ENCODE results near the gene KIAA1755. TPM values are rescaled to one million over a fixed set of nuclear protein-coding genes. Genes with fewer than 3 reads are reported as not detected.

The KIAA1755 gene
- total RNA-seq, 1 experiment from 2014 or later, result 0.44 TPM

DNA sequence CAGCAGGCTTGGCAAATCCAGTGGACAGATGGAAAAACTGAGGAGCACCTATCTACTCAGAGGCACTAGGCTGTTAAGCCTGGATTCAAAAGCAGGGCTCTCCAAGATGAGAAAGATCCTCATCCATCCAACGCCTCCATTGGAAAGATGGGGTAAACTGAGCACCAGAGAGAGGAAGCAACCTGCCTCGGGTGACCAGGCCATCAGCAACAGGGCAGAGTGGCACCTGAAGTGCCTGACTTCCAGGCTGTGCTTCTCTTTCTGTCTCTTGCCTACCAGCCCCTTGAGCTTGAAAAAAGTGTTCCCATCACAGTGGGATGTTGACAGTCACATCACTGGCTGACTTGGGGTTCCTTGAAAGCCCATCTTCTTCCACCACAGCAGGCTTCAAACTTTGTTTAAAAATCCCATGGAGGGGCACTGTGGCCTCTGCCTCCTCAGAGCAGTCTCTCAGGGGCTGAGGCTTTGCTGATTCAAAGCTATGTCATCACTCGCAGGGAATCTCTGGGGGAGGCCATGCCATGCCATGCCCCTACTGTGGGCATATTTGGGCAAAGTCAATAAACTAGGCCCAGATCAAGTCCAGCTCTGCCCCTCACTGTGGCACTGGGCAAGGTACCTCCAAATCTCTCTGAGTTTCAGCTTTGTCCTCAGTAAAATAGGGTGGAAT lies 50.7 kb downstream of the KIAA1755 start:
- H3K36me3 ChIP-seq (ENCODE audit: low read depth, low read length), result no peaks in the 10 kb centered on the region
- H3K27me3 ChIP-seq (ENCODE audit: low read length), result no peaks in the 10 kb centered on the region
- ChIA-PET CTCF (no interaction called here), POLR2A (ENCODE audit: unreplicated experiment) (no interaction called here)
- H3K9ac ChIP-seq (ENCODE audit: low read length), result no peak overlapping the region
- H3K27ac ChIP-seq (ENCODE audit: low read length), result no peak overlapping the region
- no peak overlapping the region for H2AFZ ChIP-seq (ENCODE audit: low read length)
- H3K4me1 ChIP-seq (ENCODE audit: insufficient read depth, low read length), result peaks cover 12% of the 10 kb centered on the region
- no peak for TF ChIP-seq EZH2 (IDR thresholded peaks at IDR 0.05; ENCODE audit: low read length, unreplicated experiment)
- TF ChIP-seq EZH2phosphoT487 (IDR thresholded peaks at IDR 0.05; ENCODE audit: borderline replicate concordance, low read length), result no peak
- peak; percentile 45; the same call in 1 of the 2 replicates for ATAC-seq
- no peaks in the 10 kb centered on the region for H3K79me2 ChIP-seq (ENCODE audit: low read length)
- H4K20me1 ChIP-seq (ENCODE audit: low read length), result no peaks in the 10 kb centered on the region
- intact Hi-C loops (cut with micrococcal nuclease), result no loop called here
- H3K4me3 ChIP-seq (ENCODE audit: low read length), result no peak overlapping the region
- no peaks in the 10 kb centered on the region for H3K9me3 ChIP-seq (ENCODE audit: low read length)
- H3K4me2 ChIP-seq (ENCODE audit: low read length), result no peak overlapping the region
- no peaks in the 10 kb centered on the region for H3F3A ChIP-seq (ENCODE audit: low read length, unreplicated experiment)
- peak; percentile 49 for DNase-seq
- BruUV-seq (replicated peaks), result no TSS peak
- no peaks in the 10 kb centered on the region for H3K9me2 ChIP-seq (replicated peaks; ENCODE audit: low read length)

GRCh38 chr20:38209054-38209675 lies 51.4 kb downstream of the KIAA1755 start:
- no peak for ATAC-seq

DNA sequence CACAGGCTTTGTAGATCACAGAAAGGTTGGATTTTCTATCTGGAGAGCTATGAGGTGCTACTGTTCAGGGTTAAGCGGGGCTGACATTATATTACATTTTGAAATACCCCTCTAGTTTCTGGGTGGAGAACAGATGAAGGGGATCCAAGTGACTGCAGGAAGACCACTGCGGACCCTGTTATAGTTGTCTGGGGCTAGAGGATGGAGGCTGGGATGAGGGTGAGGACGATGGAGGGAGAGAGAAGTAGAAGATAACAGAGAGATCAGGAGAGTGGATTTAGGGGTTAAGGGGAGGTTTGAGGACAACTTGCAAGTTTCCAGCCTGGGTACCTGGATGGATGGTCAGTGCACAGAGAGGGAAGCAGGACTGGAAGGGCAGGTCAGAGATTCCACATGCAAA lies 52.0 kb downstream of the KIAA1755 start:
- no peak overlapping the region for H3K4me2 ChIP-seq (ENCODE audit: low read length)
- no peaks in the 10 kb centered on the region for H3K9me2 ChIP-seq (replicated peaks; ENCODE audit: low read length)
- no peaks in the 10 kb centered on the region for H3K36me3 ChIP-seq (ENCODE audit: low read depth, low read length)
- no peaks in the 10 kb centered on the region for H3K27me3 ChIP-seq (ENCODE audit: low read length)
- intact Hi-C loops (cut with micrococcal nuclease), result no loop called here
- ATAC-seq (no peak), DNase-seq (no peak)
- H3K4me3 ChIP-seq (ENCODE audit: low read length), result no peak overlapping the region
- no peak overlapping the region for H3K27ac ChIP-seq (ENCODE audit: low read length)
- ChIA-PET POLR2A (ENCODE audit: unreplicated experiment) (no interaction called here), CTCF (no interaction called here)
- H4K20me1 ChIP-seq (ENCODE audit: low read length), result no peaks in the 10 kb centered on the region
- no peaks in the 10 kb centered on the region for H3K9me3 ChIP-seq (ENCODE audit: low read length)
- no peaks in the 10 kb centered on the region for H3K79me2 ChIP-seq (ENCODE audit: low read length)
- peaks cover 12% of the 10 kb centered on the region for H3K4me1 ChIP-seq (ENCODE audit: insufficient read depth, low read length)
- TF ChIP-seq CTCF (conservative IDR thresholded peaks at IDR 0.05; ENCODE audit: low read depth, low read length) (no peak), EZH2phosphoT487 (IDR thresholded peaks at IDR 0.05; ENCODE audit: borderline replicate concordance, low read length) (no peak), EZH2 (IDR thresholded peaks at IDR 0.05; ENCODE audit: low read length, unreplicated experiment) (no peak)
- H3F3A ChIP-seq (ENCODE audit: low read length, unreplicated experiment), result no peaks in the 10 kb centered on the region
- no peak overlapping the region for H3K9ac ChIP-seq (ENCODE audit: low read length)
- no TSS peak for BruUV-seq (replicated peaks)
- no peak overlapping the region for H2AFZ ChIP-seq (ENCODE audit: low read length)

More at GRCh38 chr20:38209054-38209675, 51.4 kb downstream of the KIAA1755 start:
- Histone ChIP-seq H3K36me3 (ENCODE audit: low read depth, low read length) (no peaks in the 10 kb centered on the region), H3K9ac (ENCODE audit: low read length) (no peak overlapping the region), H3K79me2 (ENCODE audit: low read length) (no peaks in the 10 kb centered on the region), H2AFZ (ENCODE audit: low read length) (no peak overlapping the region), H3K4me2 (ENCODE audit: low read length) (no peak overlapping the region), H4K20me1 (ENCODE audit: low read length) (no peaks in the 10 kb centered on the region), H3K27ac (ENCODE audit: low read length) (no peak overlapping the region), H3K9me2 (replicated peaks; ENCODE audit: low read length) (no peaks in the 10 kb centered on the region), H3K4me3 (ENCODE audit: low read length) (no peak overlapping the region), H3K27me3 (ENCODE audit: low read length) (no peaks in the 10 kb centered on the region), H3K4me1 (ENCODE audit: insufficient read depth, low read length) (peaks cover 12% of the 10 kb centered on the region), H3K9me3 (ENCODE audit: low read length) (no peaks in the 10 kb centered on the region), H3F3A (ENCODE audit: low read length, unreplicated experiment) (no peaks in the 10 kb centered on the region)
- CTCF ChIA-PET, result no interaction called here
- BruUV-seq (replicated peaks), result no TSS peak
- intact Hi-C loops (cut with micrococcal nuclease), result no loop called here
- TF ChIP-seq CTCF (conservative IDR thresholded peaks at IDR 0.05; ENCODE audit: low read depth, low read length), result no peak
- DNase-seq, result no peak
- POLR2A ChIA-PET (ENCODE audit: unreplicated experiment), result no interaction called here

Measured in PC-3 (cell line).